ENCODE measurements around the gene OR6Y1.

GRCh38 chr1:158572226-158572625, 18.0 kb upstream of the OR6Y1 start:
- TF ChIP-seq, protein P1, sequence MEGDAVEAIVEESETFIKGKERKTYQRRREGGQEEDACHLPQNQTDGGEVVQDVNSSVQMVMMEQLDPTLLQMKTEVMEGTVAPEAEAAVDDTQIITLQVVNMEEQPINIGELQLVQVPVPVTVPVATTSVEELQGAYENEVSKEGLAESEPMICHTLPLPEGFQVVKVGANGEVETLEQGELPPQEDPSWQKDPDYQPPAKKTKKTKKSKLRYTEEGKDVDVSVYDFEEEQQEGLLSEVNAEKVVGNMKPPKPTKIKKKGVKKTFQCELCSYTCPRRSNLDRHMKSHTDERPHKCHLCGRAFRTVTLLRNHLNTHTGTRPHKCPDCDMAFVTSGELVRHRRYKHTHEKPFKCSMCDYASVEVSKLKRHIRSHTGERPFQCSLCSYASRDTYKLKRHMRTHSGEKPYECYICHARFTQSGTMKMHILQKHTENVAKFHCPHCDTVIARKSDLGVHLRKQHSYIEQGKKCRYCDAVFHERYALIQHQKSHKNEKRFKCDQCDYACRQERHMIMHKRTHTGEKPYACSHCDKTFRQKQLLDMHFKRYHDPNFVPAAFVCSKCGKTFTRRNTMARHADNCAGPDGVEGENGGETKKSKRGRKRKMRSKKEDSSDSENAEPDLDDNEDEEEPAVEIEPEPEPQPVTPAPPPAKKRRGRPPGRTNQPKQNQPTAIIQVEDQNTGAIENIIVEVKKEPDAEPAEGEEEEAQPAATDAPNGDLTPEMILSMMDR (conservative IDR thresholded peaks at IDR 0.05; ENCODE audit: low read depth, low read length): no peak
- TF ChIP-seq POLR2A (IDR thresholded peaks at IDR 0.05; ENCODE audit: low read depth, low read length) (no peak), CEBPB (IDR thresholded peaks at IDR 0.05; ENCODE audit: low read depth, low read length) (no peak), RFX5 (IDR thresholded peaks at IDR 0.05; ENCODE audit: low read depth, low read length) (no peak), MAFK (IDR thresholded peaks at IDR 0.05; ENCODE audit: low read depth, low read length) (no peak), NFE2L2 (IDR thresholded peaks at IDR 0.05; ENCODE audit: low read depth, low read length) (no peak)

Measured in IMR-90 (cell line).